SK-N-SH (cell line): ENCODE data around the gene AHCYL1. TPM values are rescaled to one million over a fixed set of nuclear protein-coding genes. Genes with fewer than 3 reads are reported as not detected.

Source experiments
- CTCF ChIA-PET: fragments of 300-600, 350-600 bp; formaldehyde crosslinking; extraction: SDS; loops from one replicate; lab custom pipeline; 2021; lab: Yijun Ruan, JAX
- POLR2A ChIA-PET: fragments of 350-600 bp; sonication (Branson Sonifier 250); formaldehyde crosslinking; extraction: SDS; loops from one replicate; lab custom pipeline; 2020; ENCODE audit warnings: antibody characterized with exemption, inconsistent platforms; lab: Yijun Ruan, JAX
- DNase-seq: peaks from one replicate; pipeline ENCODE4 v3.0.0; 2012
- H2AFZ ChIP-seq: fragments of 200-600 bp; sonication (generic); 2 replicates; pipeline ENCODE4 v1.8.1; 2016; ENCODE audit warnings: antibody characterized with exemption, mild to moderate bottlenecking, low read depth
- H3F3A ChIP-seq: fragments of 200-600 bp; sonication (generic); replicated peaks from 2 replicates; pipeline ENCODE3; 2016; ENCODE audit warnings: antibody characterized with exemption, mild to moderate bottlenecking; ENCODE audit not compliant: insufficient read depth
- H3K27ac ChIP-seq, 2 experiments: fragments of 200-500 bp in 1 of 2; fragments of 200-600 bp in 1 of 2; sonication (Bioruptor generic) in 1 of 2; sonication (generic), shearing (Covaris generic) in 1 of 2; 2 replicates each; pipeline versions ENCODE4 v1.5.1 to v1.6.1; 2014 to 2016; ENCODE audit warnings: low read depth in 2 of 2, inconsistent platforms in 1 of 2, low read length in 1 of 2, mild to moderate bottlenecking in 1 of 2, mixed read lengths in 1 of 2
- H3K27me3 ChIP-seq: fragments of 200-600 bp; sonication (generic), shearing (Covaris generic); 2 replicates; pipeline ENCODE4 v1.6.1; 2016; ENCODE audit warnings: mixed run types; ENCODE audit not compliant: insufficient read depth
- H3K36me3 ChIP-seq, 2 experiments: fragments of 200-500 bp in 1 of 2; fragments of 200-600 bp in 1 of 2; sonication (Bioruptor generic) in 1 of 2; sonication (generic) in 1 of 2; replicated peaks in 1 of 2; 2 replicates each; pipeline versions ENCODE3 to v1.5.1; 2014 to 2016; ENCODE audit warnings: low read length in 1 of 2, mild to moderate bottlenecking in 1 of 2; ENCODE audit not compliant: insufficient read depth in 2 of 2, control insufficient read depth in 1 of 2
- H3K4me1 ChIP-seq, 2 experiments: fragments of 200-500 bp in 1 of 2; fragments of 200-600 bp in 1 of 2; sonication (Bioruptor generic) in 1 of 2; sonication (generic), shearing (Covaris generic) in 1 of 2; 2 replicates each; pipeline versions ENCODE4 v1.5.1 to v1.6.1; 2014 to 2016; ENCODE audit warnings: low read depth in 1 of 2, low read length in 1 of 2, mixed run types in 1 of 2; ENCODE audit not compliant: insufficient read depth in 2 of 2, control insufficient read depth in 1 of 2
- H3K4me2 ChIP-seq: fragments of 200-600 bp; sonication (generic), shearing (Covaris generic); 2 replicates; pipeline ENCODE4 v1.6.1; 2017; ENCODE audit warnings: mixed run types
- H3K4me3 ChIP-seq, 2 experiments: fragments of 200-500 bp in 1 of 2; fragments of 200-600 bp in 1 of 2; sonication (Bioruptor generic) in 1 of 2; sonication (generic), shearing (Covaris generic) in 1 of 2; 2 replicates each; pipeline versions ENCODE4 v1.5.1 to v1.8.1; 2014 to 2016; ENCODE audit warnings: low read depth in 2 of 2, inconsistent platforms in 1 of 2, low read length in 1 of 2, mild to moderate bottlenecking in 1 of 2, mixed read lengths in 1 of 2, moderate library complexity in 1 of 2
- H3K79me2 ChIP-seq: fragments of 200-600 bp; sonication (generic); 2 replicates; pipeline ENCODE4 v1.8.1; 2017; ENCODE audit warnings: mild to moderate bottlenecking; ENCODE audit not compliant: insufficient read depth
- H3K9ac ChIP-seq: fragments of 200-600 bp; sonication (generic); 2 replicates; pipeline ENCODE4 v1.6.1; 2017; ENCODE audit warnings: mixed run types
- H3K9me2 ChIP-seq: fragments of 200-600 bp; sonication (generic); 2 replicates; pipeline ENCODE4 v1.6.1; 2017; ENCODE audit warnings: mixed run types
- H3K9me3 ChIP-seq: fragments of 200-600 bp; sonication (generic); 2 replicates; pipeline ENCODE4 v1.6.1; 2017; ENCODE audit warnings: mixed run types, mild to moderate bottlenecking, moderate library complexity
- H4K20me1 ChIP-seq: fragments of 200-600 bp; sonication (generic); 2 replicates; pipeline ENCODE4 v1.6.1; 2017; ENCODE audit warnings: mild to moderate bottlenecking, mixed run types; ENCODE audit not compliant: insufficient read depth
- CHD2 ChIP-seq: fragments of 150-350 bp; IDR thresholded peaks from 2 replicates; pipeline ENCODE4 v1.6.1; 2018; ENCODE audit warnings: low read length; ENCODE audit not compliant: partially characterized antibody
- ELF1 ChIP-seq: IDR thresholded peaks from 2 replicates; pipeline ENCODE4 v1.4.0; 2012
- EP300 ChIP-seq, 2 experiments: IDR thresholded peaks; 2 replicates each; pipeline versions ENCODE4 v1.4.0 to v1.6.1; 2012; ENCODE audit warnings: borderline replicate concordance in 1 of 2, low read depth in 1 of 2, low read length in 1 of 2
- FOSL2 ChIP-seq: IDR thresholded peaks from 2 replicates; pipeline ENCODE4 v1.4.0; 2012; ENCODE audit warnings: low read depth, mild to moderate bottlenecking, moderate library complexity, borderline replicate concordance
- FOXJ3 ChIP-seq: sonication (generic); formaldehyde crosslinking; IDR thresholded peaks from 2 replicates; pipeline ENCODE4 v1.5.1; 2020; ENCODE audit warnings: mild to moderate bottlenecking, missing genetic modification reagents
- GATA2 ChIP-seq: sonication (generic); formaldehyde crosslinking; IDR thresholded peaks from 2 replicates; pipeline ENCODE4 v1.5.0; 2020; ENCODE audit warnings: mild to moderate bottlenecking, missing genetic modification reagents
- RAD21 ChIP-seq: IDR thresholded peaks from 2 replicates; pipeline ENCODE4 v1.6.1; 2012; ENCODE audit warnings: mild to moderate bottlenecking, low read length
- RCOR1 ChIP-seq: fragments of 150-350 bp; IDR thresholded peaks from 2 replicates; pipeline ENCODE4 v1.6.1; 2017; ENCODE audit warnings: antibody characterized with exemption, low read length
- RXRA ChIP-seq: IDR thresholded peaks from 2 replicates; pipeline ENCODE4 v1.4.0; 2012; ENCODE audit warnings: low read depth, mild to moderate bottlenecking, borderline replicate concordance
- SIN3A ChIP-seq: IDR thresholded peaks from 2 replicates; pipeline ENCODE4 v1.6.1; 2012; ENCODE audit warnings: low read depth, mild to moderate bottlenecking, low read length, moderate library complexity, borderline replicate concordance
- SMC3 ChIP-seq: IDR thresholded peaks from 2 replicates; pipeline ENCODE4 v1.6.1; 2012; ENCODE audit warnings: low read depth, low read length, improper control_type of control experiment
- TAF1 ChIP-seq: IDR thresholded peaks from 2 replicates; pipeline ENCODE4 v1.6.1; 2012; ENCODE audit warnings: low read depth, mild to moderate bottlenecking, low read length, moderate library complexity, borderline replicate concordance
- TCF12 ChIP-seq: IDR thresholded peaks from 2 replicates; pipeline ENCODE4 v1.4.0; 2012
- polyA plus RNA-seq, 3 experiments: library from polyadenylated mRNA; depleted of rRNA; stranded (reverse); fragments of >200 nt; gene quantifications; 2 replicates each; pipeline ENCODE4 v1.2.3, GENCODE V29; 2012
- TF ChIP-seq, protein P1 (sequence below): IDR thresholded peaks from 2 replicates; pipeline ENCODE4 v1.6.1; 2012; ENCODE audit warnings: mild to moderate bottlenecking, low read depth, low read length, moderate library complexity
- TF ChIP-seq, protein P2 (sequence below): fragments of 150-350 bp; IDR thresholded peaks from 2 replicates; pipeline ENCODE4 v1.6.1; 2017; ENCODE audit warnings: antibody characterized with exemption, low read length, low read depth, borderline replicate concordance
- TF ChIP-seq, protein P3 (sequence below): IDR thresholded peaks from 2 replicates; pipeline ENCODE4; 2012

Gene AHCYL1
- polyA plus RNA-seq, 1 of the 3 experiments (the other 2 are of a cell fraction): 39.7 TPM

DNA sequence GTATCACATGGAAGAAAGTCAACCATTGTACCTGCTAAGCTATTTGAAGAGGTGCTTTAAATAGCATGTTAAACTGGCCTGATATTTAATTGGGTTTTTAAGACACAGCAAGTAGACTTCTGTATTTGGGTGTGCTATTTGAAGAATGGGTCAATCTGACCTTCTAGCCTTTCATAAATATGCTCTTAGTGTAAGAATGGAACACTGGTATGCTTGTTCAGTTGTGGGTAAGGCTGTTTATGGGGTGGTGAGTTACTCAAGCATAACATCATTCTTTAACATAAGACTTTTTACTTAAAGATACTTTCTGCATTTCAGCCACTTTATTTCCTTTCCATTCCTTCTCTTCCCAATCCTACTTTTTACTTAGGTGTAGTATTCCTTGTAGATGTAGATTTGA, 21.4 kb downstream of the AHCYL1 start:
- ChIA-PET CTCF (interaction anchor here (1.0 to 3.5 kb wide), 4 partner anchors 21 to 460 kb away, joined by 3 to 30 read pairs (median 6); partner anchors contain the start of gene AHCYL1), POLR2A (interaction anchor here (1.8 kb wide), 1 partner anchor 20 kb away, joined by 7 read pairs; no protein-coding TSS in a partner anchor)
- no peak overlapping the region for H3K4me2 ChIP-seq

More for the DNA sequence above, 21.4 kb downstream of the AHCYL1 start:
- Histone ChIP-seq H3K36me3 (peaks cover 13 to 23% of the 10 kb centered on the region in 2 experiments), H4K20me1 (peaks cover 4% of the 10 kb centered on the region; the same call in 1 of the 2 replicates), H3K9ac (no peak overlapping the region), H3K9me3 (no peaks in the 10 kb centered on the region), H3K4me3 (no peak overlapping the region), H2AFZ (no peak overlapping the region), H3K9me2 (no peaks in the 10 kb centered on the region), H3K27me3 (no peaks in the 10 kb centered on the region), H3K27ac (peak overlapping the region in 1 of 2 experiments; percentile 87; a peak in 2 of 4 replicates), H3K79me2 (peaks cover 68% of the 10 kb centered on the region), H3K4me1 (peaks cover 26 to 30% of the 10 kb centered on the region in 2 experiments; a peak in 3 of 4 replicates), H3F3A (peaks cover 34% of the 10 kb centered on the region)
- TF ChIP-seq TAF1 (no peak), TCF12 (no peak), ELF1 (no peak), FOXJ3 (no peak), SMC3 (no peak), EP300 (IDR thresholded peaks at IDR 0.05; ENCODE audit: borderline replicate concordance in 1 of 2, low read depth in 1 of 2, low read length in 1 of 2) (no peak), SIN3A (no peak), GATA2 (CRISPR knock-in tag) (no peak), RXRA (no peak), CHD2 (no peak), RCOR1 (no peak), FOSL2 (no peak), RAD21 (no peak)
- TF ChIP-seq, protein P1, sequence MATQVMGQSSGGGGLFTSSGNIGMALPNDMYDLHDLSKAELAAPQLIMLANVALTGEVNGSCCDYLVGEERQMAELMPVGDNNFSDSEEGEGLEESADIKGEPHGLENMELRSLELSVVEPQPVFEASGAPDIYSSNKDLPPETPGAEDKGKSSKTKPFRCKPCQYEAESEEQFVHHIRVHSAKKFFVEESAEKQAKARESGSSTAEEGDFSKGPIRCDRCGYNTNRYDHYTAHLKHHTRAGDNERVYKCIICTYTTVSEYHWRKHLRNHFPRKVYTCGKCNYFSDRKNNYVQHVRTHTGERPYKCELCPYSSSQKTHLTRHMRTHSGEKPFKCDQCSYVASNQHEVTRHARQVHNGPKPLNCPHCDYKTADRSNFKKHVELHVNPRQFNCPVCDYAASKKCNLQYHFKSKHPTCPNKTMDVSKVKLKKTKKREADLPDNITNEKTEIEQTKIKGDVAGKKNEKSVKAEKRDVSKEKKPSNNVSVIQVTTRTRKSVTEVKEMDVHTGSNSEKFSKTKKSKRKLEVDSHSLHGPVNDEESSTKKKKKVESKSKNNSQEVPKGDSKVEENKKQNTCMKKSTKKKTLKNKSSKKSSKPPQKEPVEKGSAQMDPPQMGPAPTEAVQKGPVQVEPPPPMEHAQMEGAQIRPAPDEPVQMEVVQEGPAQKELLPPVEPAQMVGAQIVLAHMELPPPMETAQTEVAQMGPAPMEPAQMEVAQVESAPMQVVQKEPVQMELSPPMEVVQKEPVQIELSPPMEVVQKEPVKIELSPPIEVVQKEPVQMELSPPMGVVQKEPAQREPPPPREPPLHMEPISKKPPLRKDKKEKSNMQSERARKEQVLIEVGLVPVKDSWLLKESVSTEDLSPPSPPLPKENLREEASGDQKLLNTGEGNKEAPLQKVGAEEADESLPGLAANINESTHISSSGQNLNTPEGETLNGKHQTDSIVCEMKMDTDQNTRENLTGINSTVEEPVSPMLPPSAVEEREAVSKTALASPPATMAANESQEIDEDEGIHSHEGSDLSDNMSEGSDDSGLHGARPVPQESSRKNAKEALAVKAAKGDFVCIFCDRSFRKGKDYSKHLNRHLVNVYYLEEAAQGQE: no peak
- TF ChIP-seq, protein P2, sequence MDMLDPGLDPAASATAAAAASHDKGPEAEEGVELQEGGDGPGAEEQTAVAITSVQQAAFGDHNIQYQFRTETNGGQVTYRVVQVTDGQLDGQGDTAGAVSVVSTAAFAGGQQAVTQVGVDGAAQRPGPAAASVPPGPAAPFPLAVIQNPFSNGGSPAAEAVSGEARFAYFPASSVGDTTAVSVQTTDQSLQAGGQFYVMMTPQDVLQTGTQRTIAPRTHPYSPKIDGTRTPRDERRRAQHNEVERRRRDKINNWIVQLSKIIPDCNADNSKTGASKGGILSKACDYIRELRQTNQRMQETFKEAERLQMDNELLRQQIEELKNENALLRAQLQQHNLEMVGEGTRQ: no peak
- TF ChIP-seq, protein P3, sequence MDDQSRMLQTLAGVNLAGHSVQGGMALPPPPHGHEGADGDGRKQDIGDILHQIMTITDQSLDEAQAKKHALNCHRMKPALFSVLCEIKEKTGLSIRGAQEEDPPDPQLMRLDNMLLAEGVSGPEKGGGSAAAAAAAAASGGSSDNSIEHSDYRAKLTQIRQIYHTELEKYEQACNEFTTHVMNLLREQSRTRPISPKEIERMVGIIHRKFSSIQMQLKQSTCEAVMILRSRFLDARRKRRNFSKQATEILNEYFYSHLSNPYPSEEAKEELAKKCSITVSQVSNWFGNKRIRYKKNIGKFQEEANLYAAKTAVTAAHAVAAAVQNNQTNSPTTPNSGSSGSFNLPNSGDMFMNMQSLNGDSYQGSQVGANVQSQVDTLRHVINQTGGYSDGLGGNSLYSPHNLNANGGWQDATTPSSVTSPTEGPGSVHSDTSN: no peak
- no peak for DNase-seq
